Fibroblast of skin of right quadriceps (primary cell): ENCODE measurements around the gene ERC2.

ENCODE experiments used
- DNase-seq: peaks from one replicate; pipeline ENCODE4 v3.0.0-alpha.2; 2013

ERC2 gene

GRCh38 chr3:55654123-55654760 lies 814.0 kb downstream of the ERC2 start:
- DNase-seq, result peak; percentile 28

- DNase-seq, result no peak
Observed at GRCh38 chr3:55651011-55651410, 817.3 kb downstream of the ERC2 start.

- DNase-seq, result no peak
Observed at GRCh38 chr3:55650011-55650410, 818.3 kb downstream of the ERC2 start.

DNA sequence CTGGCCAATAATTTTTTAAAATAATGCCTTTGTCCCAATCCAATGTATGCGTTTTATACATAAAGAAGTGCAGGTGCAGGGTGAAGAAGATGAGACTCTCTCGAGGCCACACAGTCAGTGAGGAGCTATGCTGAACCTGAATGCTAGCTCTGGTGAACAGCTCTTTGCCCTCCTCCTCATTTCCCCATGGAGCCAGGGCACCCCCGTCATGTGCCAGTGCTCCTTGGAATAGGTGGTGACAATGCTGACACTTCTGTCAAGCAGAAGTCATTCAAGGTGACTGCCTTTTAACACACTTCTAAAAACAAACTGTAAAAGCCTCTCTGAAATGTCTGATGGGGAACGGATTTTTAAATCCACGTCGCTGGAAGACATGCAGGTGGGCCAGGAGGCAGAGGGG lies 818.7 kb downstream of the ERC2 start:
- no peak for DNase-seq

GRCh38 chr3:55648591-55649318 lies 819.5 kb downstream of the ERC2 start:
- DNase-seq, result no peak

DNA sequence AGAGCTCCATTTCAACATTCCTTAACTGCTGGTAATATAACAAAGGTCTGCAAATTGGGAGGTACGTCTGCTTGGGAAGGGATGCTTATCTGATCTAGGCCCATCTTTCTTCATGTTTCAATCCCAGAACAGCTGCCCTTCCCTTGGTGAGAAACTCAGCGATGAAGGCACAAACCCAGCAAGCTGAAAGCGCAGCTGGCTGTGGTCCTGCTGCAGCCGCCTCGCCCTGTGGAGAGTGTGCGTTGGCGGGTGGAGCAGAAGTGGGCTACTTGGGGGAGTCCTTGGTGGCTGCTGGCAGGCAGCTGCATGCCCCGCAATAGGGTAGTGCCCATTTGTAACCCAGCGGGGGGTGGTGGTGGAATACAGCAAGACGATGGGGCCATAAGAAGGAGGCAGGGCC lies 820.6 kb downstream of the ERC2 start:
- no peak for DNase-seq

DNA sequence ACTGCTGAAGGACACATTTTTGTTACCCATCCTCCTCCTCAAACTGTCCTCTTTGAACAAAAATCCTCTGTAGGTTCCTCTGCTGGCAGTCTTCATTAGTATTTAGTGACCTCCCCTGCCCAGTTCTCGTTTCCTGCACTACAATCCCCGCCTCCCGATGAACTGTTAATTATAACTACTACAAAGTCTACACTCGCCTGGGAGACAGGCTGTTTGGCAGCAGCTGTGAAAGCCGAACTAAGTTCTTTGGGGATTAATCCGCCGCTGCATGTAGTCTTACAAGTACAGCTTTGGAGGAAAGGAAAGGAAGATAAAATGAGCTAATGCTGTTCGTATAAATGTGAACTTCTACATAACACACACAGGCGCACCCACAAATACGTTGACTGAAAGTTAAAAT lies 821.2 kb downstream of the ERC2 start:
- no peak for DNase-seq

DNA sequence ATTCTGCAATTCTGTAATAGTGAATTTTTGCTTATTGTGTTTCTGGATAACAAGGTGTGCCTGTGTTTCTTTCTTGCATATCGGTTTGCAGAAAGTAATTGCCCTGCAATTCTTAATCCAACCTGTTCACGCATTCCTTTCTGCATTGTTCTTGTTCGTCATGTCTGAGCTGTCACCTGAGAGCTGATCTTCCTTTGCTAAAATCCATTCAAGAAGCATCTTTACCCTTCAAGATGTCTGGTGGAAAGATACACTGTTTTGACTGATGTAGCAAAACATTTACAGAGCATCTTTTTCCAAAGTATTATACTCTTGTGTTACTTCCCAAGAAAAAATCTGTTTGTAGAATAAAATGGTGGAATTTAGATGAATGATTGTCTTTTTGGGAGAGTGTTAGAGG lies 822.1 kb downstream of the ERC2 start:
- no peak for DNase-seq

GRCh38 chr3:55645422-55645821 lies 822.8 kb downstream of the ERC2 start:
- no peak for DNase-seq

GRCh38 chr3:55643283-55643682 lies 825.0 kb downstream of the ERC2 start:
- no peak for DNase-seq

GRCh38 chr3:55641964-55642363 lies 826.3 kb downstream of the ERC2 start:
- no peak for DNase-seq

GRCh38 chr3:55639896-55640765 lies 828.1 kb downstream of the ERC2 start:
- no peak for DNase-seq

- no peak for DNase-seq
Observed at GRCh38 chr3:55639143-55639542, 829.1 kb downstream of the ERC2 start.

DNA sequence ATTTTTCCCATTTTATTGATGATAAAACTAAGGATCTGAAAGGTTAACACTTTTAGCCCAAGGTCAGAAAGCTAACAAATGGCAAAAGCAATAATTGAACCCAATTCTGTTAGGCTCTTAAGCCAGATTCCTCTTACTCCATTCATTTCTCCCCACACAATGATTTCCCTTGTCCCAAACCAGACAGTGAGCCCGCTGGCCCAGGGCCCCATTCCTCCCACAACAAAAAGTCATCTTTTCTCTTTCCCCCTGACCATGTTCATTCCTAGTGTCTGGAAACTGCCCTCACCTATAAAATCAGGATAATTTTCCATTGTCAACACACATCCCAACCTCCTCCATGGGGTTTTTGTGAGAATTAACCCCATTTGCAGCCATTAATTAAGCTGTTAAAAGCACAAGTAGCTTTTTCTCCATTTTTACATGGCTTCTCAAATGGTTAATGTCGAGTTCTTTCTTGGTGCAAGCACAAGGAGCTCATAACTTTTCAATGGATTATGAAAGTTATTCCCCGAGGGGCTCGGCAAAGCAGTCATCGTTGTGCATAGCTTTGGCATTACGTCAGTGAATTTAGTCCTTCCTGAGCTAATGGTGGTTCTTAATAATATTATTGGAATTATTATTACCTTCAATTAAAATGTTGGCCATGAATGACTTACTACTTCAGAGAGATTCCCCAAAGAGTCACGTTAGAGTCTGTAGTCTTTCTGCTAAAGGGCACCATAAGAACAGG lies 830.2 kb downstream of the ERC2 start:
- peak; percentile 19 for DNase-seq

DNA sequence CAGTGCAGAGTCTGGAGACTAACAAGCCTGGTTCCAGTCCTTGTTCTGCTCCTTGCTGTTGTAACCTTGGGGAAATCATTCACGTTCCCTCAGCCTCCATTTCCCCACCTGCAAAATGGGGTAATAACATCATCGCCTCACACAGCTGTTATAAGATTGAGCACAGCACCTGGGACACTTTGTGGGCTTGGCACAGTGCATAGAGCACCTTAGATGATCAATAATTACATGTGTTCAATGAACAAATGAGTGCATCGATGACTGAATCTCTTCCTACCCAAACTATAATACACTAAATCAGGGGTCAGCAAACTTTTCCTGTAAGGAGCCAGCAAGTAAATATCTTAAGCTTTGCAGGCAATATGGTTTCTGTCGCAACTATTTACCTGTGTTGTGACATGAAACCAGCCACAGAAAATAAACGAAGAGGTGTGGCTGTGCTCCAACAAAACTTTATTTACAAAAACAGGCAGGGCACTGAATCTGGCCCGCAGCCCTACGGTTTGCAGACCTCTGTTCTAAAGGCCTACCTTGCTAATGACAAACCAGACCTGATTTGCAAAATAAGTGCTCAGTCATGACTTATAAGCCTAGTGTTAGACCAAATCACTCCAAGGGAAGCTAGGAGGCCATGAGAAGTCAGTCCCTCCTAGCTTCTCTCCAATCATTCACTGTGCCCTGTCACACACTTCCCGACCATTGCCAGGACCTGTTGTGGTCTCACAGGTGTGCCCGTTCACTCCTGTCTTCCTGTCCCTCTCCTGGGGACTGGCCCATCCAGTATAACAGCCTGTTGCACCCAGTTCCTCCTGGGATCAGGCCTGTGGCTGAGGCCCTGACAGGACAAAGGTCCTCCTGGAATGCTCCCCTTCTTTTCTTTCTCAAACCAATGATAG lies 831.7 kb downstream of the ERC2 start:
- DNase-seq, result no peak

DNA sequence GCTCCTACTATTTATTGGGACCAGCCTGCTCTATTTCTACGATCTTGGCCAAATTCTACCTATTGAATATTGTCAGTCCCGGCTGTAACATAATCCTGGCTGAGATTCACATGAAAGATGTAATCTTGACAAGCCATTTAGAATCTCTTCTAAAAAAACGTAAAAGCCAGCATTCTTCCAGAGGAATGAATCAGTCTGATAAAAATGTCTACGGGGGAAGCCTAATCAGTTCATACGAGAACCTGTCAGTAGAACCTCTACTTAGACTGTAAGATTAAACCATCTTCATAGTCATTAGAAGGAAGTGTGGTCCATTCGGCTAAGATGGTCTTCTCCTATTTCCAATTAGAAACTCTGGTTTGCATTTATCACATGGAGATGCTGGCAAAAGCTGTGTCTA lies 833.9 kb downstream of the ERC2 start:
- DNase-seq, result no peak

DNA sequence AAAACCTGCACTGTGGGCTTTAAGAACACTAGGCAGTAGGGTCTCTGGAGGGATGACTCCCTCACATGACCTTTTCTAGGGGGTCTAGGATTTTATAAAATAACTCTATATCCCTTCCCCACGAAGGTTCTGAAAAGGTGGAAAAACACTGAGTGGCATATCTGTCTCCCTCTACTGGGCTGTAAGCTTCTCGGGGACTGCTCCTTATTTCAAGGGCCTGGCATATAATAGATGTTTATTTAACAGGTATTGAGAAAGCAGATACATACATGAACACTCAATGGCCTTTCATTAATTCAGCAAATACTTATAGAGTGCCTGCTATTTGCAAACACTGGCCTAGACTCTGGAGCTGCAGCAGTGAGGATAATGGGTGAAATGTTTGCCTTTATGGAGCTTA lies 834.9 kb downstream of the ERC2 start:
- no peak for DNase-seq

DNA sequence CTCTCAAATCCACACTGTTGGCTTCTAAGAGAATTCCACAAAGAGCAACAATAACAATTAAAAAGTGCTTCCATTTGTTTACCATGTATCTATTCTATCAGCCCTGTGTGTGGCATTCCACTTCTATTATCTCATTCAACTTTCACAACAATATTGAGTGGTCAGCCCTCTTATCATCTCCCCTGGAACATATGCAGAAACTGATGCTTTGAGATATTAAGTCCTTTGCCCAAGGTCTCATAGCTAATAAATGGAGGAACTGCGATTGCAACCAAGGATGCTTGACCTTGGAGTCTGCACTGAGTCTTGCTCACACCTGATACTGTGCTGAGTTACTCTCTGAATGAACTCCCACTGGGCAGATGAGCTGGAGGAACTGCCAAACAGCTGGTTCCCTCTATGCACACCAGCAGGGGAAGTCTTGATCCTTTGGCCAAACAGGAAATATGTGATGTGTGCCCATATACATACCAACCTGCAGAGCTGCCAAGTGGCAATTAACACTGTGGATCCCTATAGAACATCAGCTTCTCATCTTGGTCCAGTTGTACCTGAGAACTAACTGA lies 836.4 kb downstream of the ERC2 start:
- DNase-seq, result no peak

DNA sequence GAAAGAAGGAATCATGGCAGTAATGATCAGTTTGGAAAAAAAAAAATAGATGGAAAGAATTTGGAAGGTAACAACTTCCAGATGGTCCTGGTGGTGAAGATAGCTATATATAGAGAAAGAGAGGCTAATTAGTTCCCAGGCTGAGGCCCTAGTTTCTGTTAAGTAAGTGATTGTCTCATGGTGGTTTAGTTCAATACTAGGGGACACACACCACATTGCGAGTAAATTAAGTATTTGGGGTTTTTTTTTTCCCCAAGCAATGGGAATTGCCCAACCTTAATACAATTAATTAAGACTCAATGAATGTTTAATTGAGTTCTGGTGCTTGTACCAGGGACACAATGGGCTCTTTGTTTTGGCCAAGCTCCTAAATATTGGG lies 837.4 kb downstream of the ERC2 start:
- peak; percentile 49 for DNase-seq

DNA sequence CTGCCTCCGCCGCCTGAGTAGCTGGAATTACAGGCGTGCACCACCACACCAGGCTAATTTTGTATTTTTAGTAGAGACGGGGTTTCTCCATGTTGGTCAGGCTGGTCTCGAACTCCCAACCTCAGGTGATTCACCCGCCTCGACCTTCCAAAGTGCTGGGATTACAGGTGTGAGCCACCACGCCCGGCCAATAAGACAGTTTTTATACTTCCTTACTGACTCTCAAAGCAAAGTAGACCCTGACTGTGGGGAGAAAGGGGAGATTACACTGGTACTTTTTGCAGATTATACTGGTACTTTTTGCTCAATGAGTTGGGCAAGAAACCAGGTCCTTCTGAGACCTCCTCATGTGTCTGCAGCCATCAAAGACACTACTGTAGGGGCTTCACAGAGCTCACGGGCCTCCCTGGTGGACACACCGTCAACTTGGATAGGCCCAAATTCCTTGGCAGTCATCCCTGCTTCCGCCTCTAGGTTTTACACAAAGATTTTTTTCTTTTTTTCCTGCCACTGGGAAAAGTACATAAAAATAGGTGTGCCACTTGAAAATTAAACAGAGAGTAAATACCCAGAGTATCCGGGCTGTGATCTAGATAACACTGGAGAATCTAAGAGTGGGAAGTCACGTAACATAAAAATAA lies 837.9 kb downstream of the ERC2 start:
- DNase-seq, result no peak

- no peak for DNase-seq
Observed at GRCh38 chr3:55629432-55629831, 838.8 kb downstream of the ERC2 start.
